ENCODE results near the gene PALLD. TPM values are rescaled to one million over a fixed set of nuclear protein-coding genes. Genes with fewer than 3 reads are reported as not detected.

The PALLD gene
- total and polyA plus RNA-seq, 12 donors = 169 to 1,537 (median 667) TPM

DNA sequence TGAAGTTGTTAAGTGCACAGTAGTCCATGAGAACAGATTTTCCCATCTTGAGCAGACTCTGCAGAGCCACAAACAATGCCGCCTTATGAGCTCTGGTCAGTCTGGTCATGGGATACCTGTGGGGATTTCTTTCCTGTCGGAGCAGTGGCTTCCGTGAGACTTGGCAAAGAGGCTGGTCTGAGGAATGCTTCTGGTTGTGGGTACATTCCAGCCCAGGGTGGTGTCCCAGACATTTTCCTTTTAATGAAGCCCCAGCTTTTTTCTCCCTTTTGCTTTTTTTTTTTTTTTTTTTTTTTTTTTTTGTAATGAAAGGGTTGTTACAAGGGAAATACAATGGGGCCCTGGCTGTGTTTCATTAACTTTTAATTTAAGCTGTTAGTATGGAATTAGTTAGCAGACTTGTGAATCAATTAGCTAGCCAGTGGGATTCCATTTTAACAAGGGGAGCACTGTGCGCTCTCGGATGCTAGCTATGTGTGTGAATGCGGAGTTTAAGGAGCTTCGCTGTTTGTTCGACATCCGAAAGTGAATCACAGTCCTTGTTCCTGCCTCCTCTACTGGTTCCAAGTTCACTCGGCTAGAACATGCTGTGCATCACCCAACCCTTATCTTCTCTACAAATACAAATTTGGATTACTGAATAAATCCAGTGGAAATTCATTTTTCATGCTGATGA lies 288.1 kb downstream of the PALLD start:
- intact Hi-C loops (cut with DNase I) = loop anchor here in 1 of 10 donors (5.0 kb wide), 1 partner anchor 68 kb away; no protein-coding TSS in a partner anchor
- peaks cover 0 to 35% (median 15%) of the 10 kb centered on the region in 9 donors for H3K4me1 ChIP-seq
- no peaks in the 10 kb centered on the region for H3K27me3 ChIP-seq
- H3K4me3 ChIP-seq = no peak overlapping the region
- H3K9me3 ChIP-seq = no peaks in the 10 kb centered on the region
- no peak for DNase-seq
- TF ChIP-seq, protein P1, sequence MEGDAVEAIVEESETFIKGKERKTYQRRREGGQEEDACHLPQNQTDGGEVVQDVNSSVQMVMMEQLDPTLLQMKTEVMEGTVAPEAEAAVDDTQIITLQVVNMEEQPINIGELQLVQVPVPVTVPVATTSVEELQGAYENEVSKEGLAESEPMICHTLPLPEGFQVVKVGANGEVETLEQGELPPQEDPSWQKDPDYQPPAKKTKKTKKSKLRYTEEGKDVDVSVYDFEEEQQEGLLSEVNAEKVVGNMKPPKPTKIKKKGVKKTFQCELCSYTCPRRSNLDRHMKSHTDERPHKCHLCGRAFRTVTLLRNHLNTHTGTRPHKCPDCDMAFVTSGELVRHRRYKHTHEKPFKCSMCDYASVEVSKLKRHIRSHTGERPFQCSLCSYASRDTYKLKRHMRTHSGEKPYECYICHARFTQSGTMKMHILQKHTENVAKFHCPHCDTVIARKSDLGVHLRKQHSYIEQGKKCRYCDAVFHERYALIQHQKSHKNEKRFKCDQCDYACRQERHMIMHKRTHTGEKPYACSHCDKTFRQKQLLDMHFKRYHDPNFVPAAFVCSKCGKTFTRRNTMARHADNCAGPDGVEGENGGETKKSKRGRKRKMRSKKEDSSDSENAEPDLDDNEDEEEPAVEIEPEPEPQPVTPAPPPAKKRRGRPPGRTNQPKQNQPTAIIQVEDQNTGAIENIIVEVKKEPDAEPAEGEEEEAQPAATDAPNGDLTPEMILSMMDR (IDR thresholded peaks at IDR 0.05) = no peak
- 64 to 70% methylated on average over 10 of the region's 10 CpGs for WGBS, 2 donors
- H3K36me3 ChIP-seq = no peaks in the 10 kb centered on the region
- ATAC-seq = peak in 6 of 8 donors; percentile 32 to 83 (median 48)
- peak overlapping the region in 4 of 10 donors; percentile 24 to 63 (median 50) for H3K27ac ChIP-seq

DNA sequence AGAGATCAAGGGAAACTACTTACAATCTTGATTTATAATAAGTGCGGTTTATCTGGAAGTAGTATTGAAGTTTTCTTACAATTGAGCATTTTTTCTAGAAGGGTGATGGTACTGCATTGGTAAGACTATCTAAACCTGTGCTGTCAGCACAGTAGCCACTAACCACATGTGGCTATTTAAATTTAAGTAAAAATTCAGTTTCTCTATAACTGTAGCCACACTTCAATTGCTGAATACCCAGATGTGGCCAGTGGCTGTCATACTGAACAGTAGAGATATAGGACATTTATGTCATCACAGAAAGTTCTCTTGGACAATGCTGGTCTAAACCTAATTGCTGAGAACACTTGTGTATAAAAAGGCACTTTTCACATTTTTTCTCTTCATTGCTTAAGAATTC lies 290.5 kb downstream of the PALLD start:
- no peaks in the 10 kb centered on the region for H3K36me3 ChIP-seq
- H3K4me3 ChIP-seq = no peak overlapping the region
- WGBS, 2 donors = 93 to 98% methylated on average over 1 of the region's 1 CpG
- no peaks in the 10 kb centered on the region for H3K9me3 ChIP-seq
- TF ChIP-seq, protein P1 (IDR thresholded peaks at IDR 0.05) = no peak
- ATAC-seq (no peak), DNase-seq (no peak)
- intact Hi-C loops (cut with DNase I) = no loop called here
- H3K27me3 ChIP-seq = no peaks in the 10 kb centered on the region
- no peak overlapping the region for H3K27ac ChIP-seq
- peaks cover 0 to 35% (median 15%) of the 10 kb centered on the region in 9 donors for H3K4me1 ChIP-seq

DNA sequence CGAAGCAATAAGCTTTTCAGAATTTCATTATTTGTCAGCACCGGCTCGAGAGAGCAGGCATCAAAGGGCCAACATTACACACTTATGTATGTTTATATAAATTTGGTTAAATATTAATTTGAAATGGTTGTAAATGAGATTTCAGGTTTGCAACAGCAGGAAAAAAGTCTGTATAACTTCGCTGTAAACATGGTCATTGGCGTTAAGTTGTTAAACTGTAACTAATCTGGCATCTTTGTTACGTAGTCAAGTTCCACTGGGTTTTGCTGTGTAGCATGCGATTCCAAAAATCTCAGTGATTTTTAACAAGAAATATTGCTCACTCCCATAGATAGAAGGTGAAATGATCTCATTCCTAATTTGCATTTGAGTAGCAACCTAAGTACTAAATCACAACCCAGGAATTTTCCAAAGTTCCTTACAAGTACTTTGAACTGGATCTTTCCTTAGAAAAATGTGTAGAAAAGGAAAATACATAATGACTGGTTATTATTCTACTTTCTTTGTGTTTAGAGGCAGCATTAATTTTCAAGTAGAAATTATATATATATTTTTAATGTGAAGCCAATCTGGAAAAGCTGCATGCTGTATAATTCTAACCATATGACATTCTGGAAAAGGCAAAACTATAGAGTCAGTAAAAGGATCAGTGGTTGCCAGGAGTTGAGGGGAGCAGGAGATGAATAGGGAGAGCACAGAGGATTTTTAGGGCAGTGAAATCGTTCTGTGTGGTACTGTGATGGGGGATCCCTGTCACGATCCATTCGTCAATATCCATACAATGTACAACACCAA lies 291.1 kb downstream of the PALLD start:
- no peak overlapping the region for H3K27ac ChIP-seq
- DNase-seq (no peak), ATAC-seq (no peak)
- H3K9me3 ChIP-seq = no peaks in the 10 kb centered on the region
- intact Hi-C loops (cut with DNase I) = no loop called here
- TF ChIP-seq, protein P1 (IDR thresholded peaks at IDR 0.05) = no peak
- no peaks in the 10 kb centered on the region for H3K27me3 ChIP-seq
- H3K4me3 ChIP-seq = no peak overlapping the region
- H3K4me1 ChIP-seq = peaks cover 0 to 31% (median 15%) of the 10 kb centered on the region in 9 donors
- no peaks in the 10 kb centered on the region for H3K36me3 ChIP-seq
- WGBS, 2 donors = 91 to 92% methylated on average over 10 of the region's 10 CpGs

DNA sequence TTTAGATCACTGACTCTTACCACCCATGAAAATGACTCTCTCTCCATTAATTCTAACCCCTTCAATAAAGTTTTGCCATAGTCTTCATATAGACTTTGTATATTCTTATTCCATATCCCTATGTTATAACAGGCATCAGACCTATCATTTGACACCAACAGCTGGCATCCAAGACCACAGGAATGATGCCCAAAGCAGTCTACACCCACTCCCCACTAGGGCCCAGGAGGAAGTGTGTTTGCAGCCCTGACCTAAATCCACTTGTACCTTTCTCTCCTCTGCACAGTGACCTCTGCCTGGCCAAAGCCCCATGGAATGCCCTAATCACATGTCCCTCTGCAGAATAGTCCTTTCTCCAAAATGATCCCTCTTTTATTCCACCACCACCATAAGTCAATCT lies 294.0 kb downstream of the PALLD start:
- peak in 2 of 8 donors; percentile 26 to 31 for ATAC-seq
- peak overlapping the region in 1 of 10 donors; percentile 26 for H3K27ac ChIP-seq

More for the DNA sequence above, 294.0 kb downstream of the PALLD start:
- H3K9me3 ChIP-seq = no peaks in the 10 kb centered on the region
- DNase-seq = no peak
- intact Hi-C loops (cut with DNase I) = no loop called here
- H3K4me3 ChIP-seq = no peak overlapping the region
- peaks cover 2 to 28% (median 7%) of the 10 kb centered on the region in 9 donors for H3K4me1 ChIP-seq
- TF ChIP-seq, protein P1 (IDR thresholded peaks at IDR 0.05) = no peak
- H3K36me3 ChIP-seq = no peaks in the 10 kb centered on the region
- no peaks in the 10 kb centered on the region for H3K27me3 ChIP-seq
